PC-3 (cell line): Measurements from ENCODE around the gene SEPTIN2. TPM values are rescaled to one million over a fixed set of nuclear protein-coding genes. Genes with fewer than 3 reads are reported as not detected.

Source experiments
- ATAC-seq: fragments of 200-7000 bp; cut with Tn5 transposase; 2 replicates; pipeline ENCODE4 v1.9.1; 2020; ENCODE audit warnings: mild to moderate bottlenecking, moderate library complexity
- BruUV-seq: library from RNA; stranded (reverse); fragments of 400-500 nt; replicated peaks from 2 replicates; lab custom pipeline; 2021; lab: Mats Ljungman, UMichigan
- CTCF ChIA-PET: fragments of 300-600 bp; sonication (Branson Sonifier 250); formaldehyde crosslinking; loops from one replicate; lab custom pipeline; 2022; ENCODE audit warnings: antibody characterized with exemption; lab: Charles Lee
- POLR2A ChIA-PET: fragments of 300-600 bp; sonication (Branson Sonifier 250); formaldehyde crosslinking; loops from one replicate; lab custom pipeline; 2022; ENCODE audit warnings: antibody characterized with exemption; ENCODE audit not compliant: unreplicated experiment; lab: Charles Lee
- DNase-seq: peaks from one replicate; pipeline ENCODE4 v3.0.0-alpha.2; 2015
- H2AFZ ChIP-seq: fragments of 300-600 bp; sonication (generic); 2 replicates; pipeline ENCODE4 v1.6.0; 2016; ENCODE audit warnings: antibody characterized with exemption, low read length
- H3F3A ChIP-seq: fragments of 300-600 bp; sonication (generic); one replicate; pipeline ENCODE4 v1.6.0; 2017; ENCODE audit warnings: antibody characterized with exemption, low read length, control low read depth, mild to moderate bottlenecking; ENCODE audit not compliant: unreplicated experiment
- H3K27ac ChIP-seq: fragments of 300-600 bp; sonication (generic); 2 replicates; pipeline ENCODE4 v1.5.1; 2016; ENCODE audit warnings: mild to moderate bottlenecking, low read length
- H3K27me3 ChIP-seq: fragments of 300-600 bp; sonication (generic); 2 replicates; pipeline ENCODE4 v1.6.1; 2016; ENCODE audit warnings: low read length, mixed read lengths
- H3K36me3 ChIP-seq: fragments of 300-600 bp; sonication (generic); 2 replicates; pipeline ENCODE4 v1.6.1; 2016; ENCODE audit warnings: low read depth, mixed run types, low read length, mixed read lengths
- H3K4me1 ChIP-seq: fragments of 300-600 bp; sonication (generic); 2 replicates; pipeline ENCODE4 v1.5.1; 2016; ENCODE audit warnings: low read length; ENCODE audit not compliant: insufficient read depth
- H3K4me2 ChIP-seq: fragments of 300-600 bp; sonication (generic); 2 replicates; pipeline ENCODE4 v1.6.0; 2016; ENCODE audit warnings: low read length
- H3K4me3 ChIP-seq: fragments of 300-600 bp; sonication (generic); 2 replicates; pipeline ENCODE4 v1.5.1; 2016; ENCODE audit warnings: mild to moderate bottlenecking, low read length, mixed read lengths
- H3K79me2 ChIP-seq: fragments of 300-600 bp; sonication (generic); 2 replicates; pipeline ENCODE4 v1.6.1; 2017; ENCODE audit warnings: low read length, mixed read lengths
- H3K9ac ChIP-seq: fragments of 300-600 bp; sonication (generic); 2 replicates; pipeline ENCODE4 v1.6.0; 2016; ENCODE audit warnings: mild to moderate bottlenecking, low read length
- H3K9me2 ChIP-seq: fragments of 300-600 bp; sonication (generic); replicated peaks from 2 replicates; pipeline ENCODE4 v1.6.1; 2016; ENCODE audit warnings: mixed run types, low read length, mixed read lengths
- H3K9me3 ChIP-seq: fragments of 300-600 bp; sonication (generic); 2 replicates; pipeline ENCODE4 v1.6.1; 2016; ENCODE audit warnings: low read length, mixed read lengths
- H4K20me1 ChIP-seq: fragments of 300-600 bp; sonication (generic); 2 replicates; pipeline ENCODE4 v1.6.1; 2016; ENCODE audit warnings: low read length, mixed read lengths
- EZH2 ChIP-seq: fragments of 300-600 bp; sonication (generic); IDR thresholded peaks from one replicate; pipeline ENCODE4 v1.6.1; 2017; ENCODE audit warnings: antibody characterized with exemption, mild to moderate bottlenecking, low read length; ENCODE audit not compliant: unreplicated experiment
- EZH2phosphoT487 ChIP-seq: fragments of 300-600 bp; sonication (generic); IDR thresholded peaks from 2 replicates; pipeline ENCODE4 v1.6.1; 2018; ENCODE audit warnings: mild to moderate bottlenecking, antibody characterized with exemption, low read length, borderline replicate concordance
- intact Hi-C: fragments of 100-400 bp; cut with micrococcal nuclease; formaldehyde crosslinking; loops from 2 replicates; pipeline ENCODE4 v1.9.0; 2023
- total RNA-seq: library from RNA; depleted of rRNA; stranded (reverse); fragments of >200 nt; gene quantifications from 2 replicates; pipeline ENCODE4 v1.2.3, GENCODE V29; 2014
- TF ChIP-seq, protein P1 (sequence below): fragments of 300-600 bp; sonication (generic); conservative IDR thresholded peaks from 2 replicates; pipeline ENCODE4 v1.5.1; 2017; ENCODE audit warnings: antibody characterized with exemption, low read depth, mild to moderate bottlenecking, low read length

The SEPTIN2 gene
- total RNA-seq, 1 experiment from 2014 or later, result 185 TPM

DNA sequence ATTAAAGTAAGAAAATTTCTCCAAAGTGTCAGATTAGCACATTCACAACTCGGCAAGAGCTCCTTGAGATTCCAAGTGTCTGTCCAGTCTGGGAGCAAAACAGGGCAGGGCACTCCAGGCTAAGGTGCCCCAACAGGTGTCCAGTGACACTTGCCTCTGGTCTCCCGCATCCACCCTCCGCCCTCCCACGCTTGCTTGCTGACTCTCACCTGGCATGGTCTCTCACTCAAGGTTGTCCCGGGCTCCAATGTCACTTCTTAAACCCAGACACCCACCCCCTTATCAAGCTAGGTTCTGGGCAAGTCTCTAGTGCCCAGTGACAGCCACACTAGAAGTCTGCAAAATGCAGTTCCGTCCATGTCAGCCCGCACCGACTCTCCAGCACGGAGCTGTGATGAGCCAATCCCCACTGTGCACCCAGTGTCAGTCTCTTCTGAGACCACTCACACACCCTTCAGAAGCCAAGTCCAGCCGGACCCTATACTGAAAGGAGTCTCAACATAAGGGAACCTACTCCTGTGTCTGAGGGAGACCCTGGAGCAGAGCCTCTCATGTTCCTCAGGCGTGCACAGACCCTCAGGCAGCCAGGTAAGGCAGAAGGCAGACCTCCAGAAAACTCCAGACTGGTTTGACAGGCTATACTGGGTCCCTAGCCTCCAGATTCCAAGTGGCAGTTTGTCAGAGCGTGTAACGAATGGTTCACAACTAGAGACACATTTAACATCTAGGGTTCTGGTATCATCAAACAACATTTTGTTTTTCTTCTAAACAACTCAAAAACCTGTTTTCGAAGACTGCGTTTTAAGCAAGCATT lies 45.8 kb upstream of the SEPTIN2 start:
- DNase-seq (no peak), ATAC-seq (no peak)
- BruUV-seq, result no TSS peak
- Histone ChIP-seq H3K27ac (no peak overlapping the region), H3K4me2 (peak overlapping the region; percentile 95), H3K79me2 (peaks cover 72% of the 10 kb centered on the region), H4K20me1 (peaks cover 40% of the 10 kb centered on the region), H2AFZ (no peak overlapping the region), H3K9me2 (no peaks in the 10 kb centered on the region), H3K4me1 (peaks cover 25% of the 10 kb centered on the region), H3K27me3 (no peaks in the 10 kb centered on the region), H3K36me3 (peaks cover 34% of the 10 kb centered on the region), H3F3A (no peaks in the 10 kb centered on the region), H3K4me3 (no peak overlapping the region), H3K9me3 (no peaks in the 10 kb centered on the region), H3K9ac (no peak overlapping the region)
- intact Hi-C loops, result no loop called here
- TF ChIP-seq EZH2 (no peak), EZH2phosphoT487 (no peak)
- TF ChIP-seq, protein P1, sequence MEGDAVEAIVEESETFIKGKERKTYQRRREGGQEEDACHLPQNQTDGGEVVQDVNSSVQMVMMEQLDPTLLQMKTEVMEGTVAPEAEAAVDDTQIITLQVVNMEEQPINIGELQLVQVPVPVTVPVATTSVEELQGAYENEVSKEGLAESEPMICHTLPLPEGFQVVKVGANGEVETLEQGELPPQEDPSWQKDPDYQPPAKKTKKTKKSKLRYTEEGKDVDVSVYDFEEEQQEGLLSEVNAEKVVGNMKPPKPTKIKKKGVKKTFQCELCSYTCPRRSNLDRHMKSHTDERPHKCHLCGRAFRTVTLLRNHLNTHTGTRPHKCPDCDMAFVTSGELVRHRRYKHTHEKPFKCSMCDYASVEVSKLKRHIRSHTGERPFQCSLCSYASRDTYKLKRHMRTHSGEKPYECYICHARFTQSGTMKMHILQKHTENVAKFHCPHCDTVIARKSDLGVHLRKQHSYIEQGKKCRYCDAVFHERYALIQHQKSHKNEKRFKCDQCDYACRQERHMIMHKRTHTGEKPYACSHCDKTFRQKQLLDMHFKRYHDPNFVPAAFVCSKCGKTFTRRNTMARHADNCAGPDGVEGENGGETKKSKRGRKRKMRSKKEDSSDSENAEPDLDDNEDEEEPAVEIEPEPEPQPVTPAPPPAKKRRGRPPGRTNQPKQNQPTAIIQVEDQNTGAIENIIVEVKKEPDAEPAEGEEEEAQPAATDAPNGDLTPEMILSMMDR, result no peak
- CTCF ChIA-PET, result no interaction called here
- POLR2A ChIA-PET, result no interaction called here

DNA sequence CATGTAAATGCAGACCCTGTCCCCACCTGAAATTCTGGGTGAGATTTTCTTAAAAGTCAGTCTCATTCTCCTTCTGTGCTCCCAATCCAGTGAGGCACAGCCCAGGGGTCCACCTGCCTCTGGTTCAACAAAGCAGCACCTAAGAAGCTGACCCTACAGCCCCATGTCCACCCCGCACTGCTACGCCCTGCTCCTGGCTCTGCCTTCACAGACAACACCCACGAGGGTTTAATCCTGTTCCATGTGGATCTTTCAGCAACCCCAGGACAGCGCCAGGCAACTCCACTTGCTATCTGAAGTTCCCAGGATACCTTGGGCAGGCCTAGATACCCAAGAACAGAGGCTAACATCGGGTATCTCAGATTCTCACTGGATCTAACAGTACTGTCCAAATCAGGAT lies 45.2 kb upstream of the SEPTIN2 start:
- ChIA-PET POLR2A (no interaction called here), CTCF (no interaction called here)
- peaks cover 25% of the 10 kb centered on the region for H3K4me1 ChIP-seq
- peak overlapping the region; percentile 95 for H3K4me2 ChIP-seq
- no peak overlapping the region for H2AFZ ChIP-seq
- H3K79me2 ChIP-seq, result peaks cover 78% of the 10 kb centered on the region
- intact Hi-C loops, result no loop called here
- no peak overlapping the region for H3K9ac ChIP-seq
- DNase-seq (no peak), ATAC-seq (no peak)
- TF ChIP-seq EZH2 (no peak), EZH2phosphoT487 (no peak)
- TF ChIP-seq, protein P1, result no peak
- no peak overlapping the region for H3K27ac ChIP-seq
- peaks cover 30% of the 10 kb centered on the region for H3K36me3 ChIP-seq
- H3K9me3 ChIP-seq, result no peaks in the 10 kb centered on the region
- H3K9me2 ChIP-seq, result no peaks in the 10 kb centered on the region
- H3F3A ChIP-seq, result no peaks in the 10 kb centered on the region
- peaks cover 40% of the 10 kb centered on the region for H4K20me1 ChIP-seq
- H3K27me3 ChIP-seq, result no peaks in the 10 kb centered on the region
- BruUV-seq, result no TSS peak
- H3K4me3 ChIP-seq, result peak overlapping the region; percentile 83; the same call in 1 of the 2 replicates
